ENCODE results near the gene GSE1.

The GSE1 gene

DNA sequence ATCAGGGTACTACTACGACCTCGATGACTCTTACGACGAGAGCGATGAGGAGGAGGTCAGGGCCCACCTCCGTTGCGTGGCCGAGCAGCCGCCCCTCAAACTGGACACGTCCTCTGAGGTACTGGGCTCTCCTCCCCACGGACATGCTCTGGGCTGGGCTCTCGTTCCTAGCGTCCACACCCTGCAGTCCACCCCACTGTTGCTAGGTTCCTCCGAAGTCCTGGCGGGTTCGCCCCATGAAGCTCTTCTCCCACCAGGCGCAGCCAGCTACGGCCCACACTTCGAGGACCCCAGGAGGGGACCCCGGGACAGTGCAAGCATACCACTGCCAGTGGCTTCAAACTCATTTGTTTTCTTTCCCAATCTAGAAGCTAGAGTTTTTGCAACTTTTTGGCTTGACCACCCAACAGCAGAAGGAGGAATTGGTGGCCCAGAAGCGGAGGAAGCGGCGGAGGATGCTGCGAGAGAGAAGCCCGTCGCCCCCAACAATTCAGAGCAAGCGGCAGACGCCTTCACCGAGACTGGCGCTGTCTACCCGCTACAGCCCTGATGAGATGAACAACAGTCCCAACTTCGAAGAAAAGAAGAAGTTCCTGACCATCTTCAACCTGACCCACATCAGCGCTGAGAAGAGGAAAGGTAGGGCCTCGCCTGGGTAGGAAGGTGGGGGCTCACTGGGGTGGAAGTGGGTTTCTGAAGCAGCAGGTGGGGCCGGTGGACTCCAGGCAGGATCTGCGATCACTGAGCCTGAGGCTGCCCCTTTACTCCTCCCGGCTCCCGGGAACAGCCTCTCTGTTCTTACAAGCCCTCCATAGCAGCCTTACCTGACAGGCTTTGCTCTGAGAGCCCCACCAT, 50.1 kb downstream of the GSE1 start:
- DNase-seq: no peak

DNA sequence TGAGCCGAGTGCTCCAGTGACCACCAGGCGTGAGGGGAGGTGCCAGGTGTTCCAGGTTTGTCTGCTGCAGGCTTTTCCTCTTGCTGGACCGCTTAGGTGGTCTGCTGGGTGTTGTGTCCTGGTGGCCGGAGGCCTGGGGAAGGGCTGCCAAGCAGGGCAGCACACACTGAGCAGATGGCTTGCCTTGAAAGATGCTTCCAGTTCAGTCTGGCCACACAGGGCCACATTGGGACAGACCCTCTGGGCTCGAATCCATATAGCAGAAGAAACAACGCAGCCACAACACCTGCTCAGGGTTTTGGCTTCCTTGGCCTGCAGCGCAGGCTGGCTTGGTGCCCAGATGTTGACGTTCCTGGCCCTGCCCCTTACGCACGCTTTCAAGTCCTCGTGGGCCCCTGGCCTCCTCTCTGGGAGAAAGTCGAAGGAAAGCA, 50.8 kb downstream of the GSE1 start:
- DNase-seq: no peak

DNA sequence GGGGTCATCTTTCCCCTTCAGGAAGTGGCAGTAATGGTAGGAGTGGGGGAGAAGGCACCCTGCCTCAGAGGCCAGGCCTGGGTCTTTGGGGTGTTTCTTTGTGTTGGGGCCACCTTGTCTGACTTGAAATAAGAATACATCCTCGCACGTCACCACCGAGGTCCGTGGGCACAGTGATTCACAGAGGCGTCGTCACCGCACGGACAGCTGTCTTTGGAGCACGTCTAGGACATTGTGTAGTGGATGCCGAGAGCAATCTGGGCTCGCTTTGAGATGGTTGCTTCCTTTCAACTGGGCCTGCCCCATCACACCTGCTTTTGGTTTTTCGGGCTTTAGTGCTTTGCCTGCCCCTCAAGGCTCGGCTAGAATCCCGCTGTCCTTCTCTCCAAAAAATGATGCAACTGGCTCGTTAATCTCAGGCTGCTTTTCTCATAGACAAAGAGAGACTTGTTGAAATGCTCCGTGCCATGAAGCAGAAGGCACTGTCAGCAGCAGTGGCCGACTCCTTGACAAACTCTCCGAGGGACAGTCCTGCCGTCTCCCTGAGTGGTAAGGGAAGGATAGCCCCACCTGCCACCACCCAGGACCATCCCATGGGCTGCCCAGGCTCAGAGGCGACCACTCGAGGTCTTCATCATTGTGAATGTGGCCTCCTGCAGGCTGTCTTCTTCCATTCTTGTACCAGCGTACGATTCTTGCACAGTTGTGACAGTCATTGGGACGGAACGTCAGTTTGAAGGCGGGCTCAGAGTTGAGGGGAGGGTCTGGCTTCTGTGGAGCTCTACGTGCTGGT, 51.7 kb downstream of the GSE1 start:
- no peak for DNase-seq

DNA sequence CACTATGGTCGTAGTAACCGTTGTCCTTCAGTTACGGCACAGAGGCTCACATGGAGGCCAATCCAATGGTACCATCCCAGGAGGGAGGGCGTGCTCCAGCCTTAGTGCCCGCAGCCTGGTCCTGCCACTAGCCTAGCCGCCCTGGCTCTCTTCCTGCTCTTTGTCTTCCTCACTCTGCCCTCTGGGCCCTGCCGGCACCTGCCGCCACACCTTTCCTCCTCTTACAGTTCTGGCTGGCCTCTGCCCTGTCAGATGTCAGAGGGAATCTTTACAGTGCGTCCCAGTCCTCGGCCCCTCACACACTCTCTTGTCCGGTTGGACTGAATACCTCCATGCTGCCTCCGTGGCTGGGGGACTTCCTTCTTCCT, 52.2 kb downstream of the GSE1 start:
- no peak for DNase-seq

GRCh38 chr16:85665929-85666328, 52.8 kb downstream of the GSE1 start:
- no peak for DNase-seq

GRCh38 chr16:85667261-85667660, 54.1 kb downstream of the GSE1 start:
- no peak for DNase-seq

DNA sequence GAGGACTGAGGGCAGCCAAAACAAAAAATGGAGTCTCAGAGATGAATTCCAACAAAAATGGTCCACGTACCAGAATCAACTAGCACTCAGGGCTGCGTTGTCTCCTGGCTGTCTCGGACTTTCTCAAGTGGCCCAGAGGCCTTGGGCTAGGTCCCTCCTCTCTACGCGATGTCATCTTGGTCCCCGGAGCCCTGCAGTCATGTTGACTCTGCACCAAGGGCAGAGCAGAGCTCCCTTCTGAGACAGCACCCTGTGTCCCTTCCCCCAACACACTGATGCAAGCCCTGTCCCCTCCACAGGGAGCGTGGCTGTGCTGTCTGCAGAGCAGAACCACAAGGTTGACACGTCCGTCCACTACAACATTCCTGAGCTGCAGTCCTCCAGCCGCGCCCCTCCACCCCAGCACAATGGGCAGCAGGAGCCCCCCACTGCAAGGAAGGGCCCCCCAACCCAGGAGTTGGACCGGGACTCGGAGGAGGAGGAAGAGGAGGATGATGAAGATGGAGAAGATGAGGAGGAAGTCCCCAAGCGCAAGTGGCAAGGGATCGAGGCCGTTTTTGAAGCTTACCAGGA, 54.8 kb downstream of the GSE1 start:
- no peak for DNase-seq

DNA sequence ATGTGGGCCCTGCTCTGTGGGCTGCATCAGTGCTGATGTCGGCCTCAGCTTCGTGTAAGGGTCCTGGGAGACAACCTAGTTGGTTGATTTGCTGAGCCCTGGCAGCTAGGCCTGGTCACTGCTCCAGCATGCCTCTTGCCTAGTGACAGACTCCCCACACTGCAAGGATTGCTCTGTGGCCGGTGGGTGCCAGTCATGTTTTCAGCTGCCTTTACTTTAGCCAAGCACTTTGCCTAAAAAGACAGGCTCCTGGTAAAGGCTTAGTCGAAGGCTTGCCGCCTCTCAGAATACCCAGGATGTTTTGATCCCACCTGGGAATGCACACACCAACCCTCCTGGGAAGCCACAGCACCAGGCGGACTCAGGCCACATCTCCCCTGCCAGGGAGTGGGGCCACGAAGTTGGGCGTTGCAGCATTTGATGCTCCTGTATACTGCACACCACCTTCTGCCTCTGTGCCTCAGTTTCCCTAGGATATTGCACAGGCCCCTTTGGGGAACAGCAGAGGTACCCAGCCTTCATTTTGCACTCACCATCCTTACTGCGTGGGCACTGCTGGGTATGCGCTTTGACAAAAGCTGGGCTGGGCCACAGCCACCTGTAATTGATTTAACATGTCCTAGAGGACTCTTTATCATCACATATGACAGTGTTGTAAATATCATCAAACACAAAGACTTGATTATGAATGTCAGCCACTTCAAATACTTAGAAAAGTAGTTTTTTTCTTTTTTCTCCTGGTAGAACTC, 55.7 kb downstream of the GSE1 start:
- no peak for DNase-seq

DNA sequence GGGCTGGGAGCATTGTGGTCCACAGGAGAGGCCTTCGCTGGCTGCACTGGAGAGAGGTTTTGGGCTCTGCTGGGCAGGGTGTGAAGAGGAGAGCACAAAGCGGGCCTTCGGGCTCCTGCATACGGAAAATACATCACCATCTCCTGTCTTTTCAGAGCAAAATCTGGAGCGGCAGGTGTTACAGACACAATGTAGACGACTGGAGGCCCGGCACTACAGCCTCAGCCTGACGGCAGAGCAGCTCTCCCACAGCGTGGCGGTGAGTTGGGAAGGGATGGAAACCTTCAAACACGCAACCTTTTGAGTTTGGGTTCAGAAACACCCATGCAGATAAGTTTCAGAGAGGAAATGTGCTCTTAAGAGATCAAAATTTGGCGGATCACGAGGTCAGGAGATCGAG, 57.7 kb downstream of the GSE1 start:
- no peak for DNase-seq

DNA sequence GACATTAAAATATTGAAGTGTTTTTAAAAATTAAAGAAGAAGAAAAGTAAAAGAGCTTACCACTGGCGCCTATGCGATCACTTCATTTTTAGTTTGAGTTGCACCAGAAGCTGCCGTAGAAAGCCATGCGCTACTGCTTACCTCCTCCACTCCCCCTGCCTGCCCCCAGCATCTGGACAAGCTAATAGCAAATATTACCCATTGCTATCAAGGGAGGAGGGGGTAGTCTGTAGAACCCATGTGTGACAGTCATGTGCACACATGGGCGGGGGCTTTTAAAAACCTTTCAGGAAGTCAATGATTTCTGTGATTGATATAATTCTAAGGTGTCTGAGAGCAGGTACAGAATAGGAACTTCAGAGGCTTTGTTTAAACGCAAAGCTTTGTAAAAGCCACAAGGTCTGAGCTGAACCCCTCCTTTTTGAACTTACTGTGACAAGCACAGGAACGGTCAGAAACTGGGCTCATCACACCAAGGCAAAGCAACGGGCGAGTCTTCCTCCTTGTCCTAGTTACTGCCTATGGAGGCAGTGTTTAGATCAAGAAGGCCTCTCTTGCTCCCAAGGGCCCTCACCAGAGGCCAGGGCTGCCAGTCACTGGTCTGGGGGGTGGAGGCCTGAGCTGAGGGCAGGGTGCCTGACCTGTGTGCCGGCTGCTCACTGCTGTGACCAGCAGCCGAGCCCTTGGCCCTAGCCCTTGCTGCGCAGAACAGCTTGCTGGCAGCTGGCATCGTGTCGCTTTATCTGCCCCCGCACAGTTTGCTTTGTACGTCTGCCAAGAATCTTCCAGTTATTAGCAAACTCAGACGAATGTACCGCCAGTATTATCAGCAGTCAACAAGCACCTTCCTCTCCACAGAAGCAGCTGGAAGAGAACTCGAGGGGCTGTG, 60.7 kb downstream of the GSE1 start:
- no peak for DNase-seq

DNA sequence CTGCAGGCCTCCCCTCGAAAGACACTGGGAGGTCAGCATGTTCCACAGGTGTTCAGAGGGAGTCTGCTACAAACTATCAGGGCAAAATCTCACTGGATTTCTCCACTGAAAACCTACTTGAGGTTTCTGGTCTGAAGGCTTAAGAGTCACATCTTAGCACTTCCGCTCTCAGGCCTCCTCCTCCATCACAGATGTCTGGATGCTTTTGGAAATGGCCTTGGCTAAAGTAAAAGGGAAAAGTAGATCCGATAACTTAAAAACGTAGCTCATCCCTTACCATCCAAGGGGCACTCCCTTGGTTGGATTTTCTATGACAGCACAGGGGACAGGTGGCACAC, 61.3 kb downstream of the GSE1 start:
- no peak for DNase-seq

- no peak for DNase-seq
These were observed 61.7 kb downstream of the GSE1 start for GRCh38 chr16:85674828-85675227.

GRCh38 chr16:85675251-85675874, 62.2 kb downstream of the GSE1 start:
- DNase-seq: peak; percentile 35

DNA sequence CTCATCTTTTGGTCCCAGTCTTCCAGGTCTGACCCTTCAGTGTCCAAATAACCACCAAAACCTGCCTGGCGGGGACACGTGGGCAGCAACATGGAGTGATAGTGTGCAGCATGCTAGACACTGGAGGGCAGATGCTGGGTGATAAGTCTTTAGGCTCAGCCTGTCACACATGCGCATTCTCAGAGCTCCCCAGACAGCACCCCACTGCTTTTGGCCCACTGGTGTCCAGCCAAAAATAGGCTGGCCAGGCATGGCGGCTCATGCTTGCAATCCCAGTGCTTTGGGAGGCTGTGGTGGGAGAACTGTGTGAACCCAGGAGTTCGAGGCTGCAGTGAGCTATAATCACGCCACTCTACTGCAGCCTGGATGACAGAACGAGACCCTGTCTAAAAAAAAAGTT, 63.3 kb downstream of the GSE1 start:
- no peak for DNase-seq

DNA sequence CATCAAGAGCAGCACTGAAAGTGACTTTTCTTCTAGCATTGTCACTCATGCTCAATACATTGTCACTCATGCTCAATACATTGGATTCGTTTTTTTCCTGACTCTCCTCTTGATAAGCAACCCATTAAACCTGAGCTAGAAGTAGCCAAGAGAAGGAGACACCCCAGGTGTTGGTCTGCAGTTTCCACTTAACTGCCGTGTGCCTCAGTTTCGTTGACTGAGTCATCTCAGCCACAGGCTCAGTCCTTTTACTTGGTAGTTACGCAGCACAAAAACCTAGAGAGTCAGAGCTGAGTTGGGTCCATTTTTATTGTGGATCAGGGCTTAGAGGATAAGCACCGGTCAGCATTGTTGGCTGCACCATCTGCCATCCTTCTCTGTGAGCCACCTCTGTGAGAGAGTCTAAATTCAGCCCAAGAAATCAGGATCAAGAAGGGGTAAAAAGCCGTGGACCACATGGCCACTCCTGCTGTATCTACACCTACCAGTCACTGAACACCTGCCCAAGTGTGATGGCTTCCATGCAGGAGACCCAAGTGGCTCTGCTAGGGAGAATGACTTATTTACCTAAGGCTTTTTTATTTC, 64.4 kb downstream of the GSE1 start:
- DNase-seq: no peak

- DNase-seq: no peak
These were observed 64.9 kb downstream of the GSE1 start for GRCh38 chr16:85678016-85678415.

DNA sequence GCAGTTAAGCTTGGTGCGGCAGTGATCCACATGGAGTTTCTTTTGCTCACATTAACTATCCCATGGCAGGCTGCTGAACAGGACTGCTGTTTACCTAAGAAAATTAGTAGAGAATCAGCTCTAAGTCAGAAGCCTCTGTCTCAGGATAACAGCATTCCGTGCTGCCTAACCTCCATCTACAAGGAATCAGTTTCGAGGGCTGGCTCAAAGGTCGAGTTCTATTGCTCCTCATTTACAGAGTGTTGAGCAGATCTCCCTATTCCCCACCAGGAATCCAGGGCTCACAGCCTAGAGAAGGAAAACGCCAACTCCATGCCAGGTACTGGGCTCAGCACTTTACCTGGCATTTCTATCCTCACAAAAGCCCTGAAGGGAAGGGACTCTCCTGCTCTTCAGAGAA, 65.7 kb downstream of the GSE1 start:
- no peak for DNase-seq

DNA sequence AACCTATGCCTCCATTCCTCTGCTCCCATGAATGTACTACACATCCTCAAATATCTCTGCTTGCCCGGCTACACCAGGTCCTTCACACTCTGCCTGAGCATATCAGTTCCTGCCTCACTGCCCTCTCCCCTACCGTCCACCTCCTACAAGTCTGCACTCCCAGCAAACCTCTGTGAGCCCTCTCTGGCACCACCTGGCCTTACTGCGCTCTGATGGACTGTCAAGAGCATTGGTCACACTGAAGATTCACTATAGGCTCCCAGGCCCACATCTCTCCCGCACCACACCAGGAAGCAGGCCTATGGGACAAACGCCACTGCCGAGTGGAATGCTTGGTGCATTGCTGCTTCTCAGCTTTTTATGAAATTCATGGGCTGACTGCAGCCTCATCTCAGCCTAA, 66.7 kb downstream of the GSE1 start:
- DNase-seq: no peak

GRCh38 chr16:85680352-85680944, 67.3 kb downstream of the GSE1 start:
- no peak for DNase-seq

DNA sequence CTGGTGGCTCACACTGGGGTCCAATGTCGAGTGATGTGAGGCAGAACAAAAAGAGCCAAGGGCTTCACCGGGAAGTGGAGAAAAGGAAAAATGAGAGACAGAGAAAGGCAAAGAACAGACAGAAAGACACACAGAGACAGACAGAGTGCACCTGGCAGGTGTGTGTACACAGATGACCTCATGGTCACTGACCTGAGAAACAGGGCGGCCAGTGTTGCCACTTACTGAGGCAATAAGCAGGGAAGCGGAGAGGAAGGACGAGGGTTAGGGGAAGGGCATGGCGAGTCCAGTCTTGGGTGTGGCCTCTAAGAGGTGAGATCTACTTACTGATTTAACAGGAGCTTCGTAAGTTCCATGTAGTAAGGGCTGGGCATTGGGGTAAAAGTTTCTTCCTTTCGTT, 68.1 kb downstream of the GSE1 start:
- no peak for DNase-seq

DNA sequence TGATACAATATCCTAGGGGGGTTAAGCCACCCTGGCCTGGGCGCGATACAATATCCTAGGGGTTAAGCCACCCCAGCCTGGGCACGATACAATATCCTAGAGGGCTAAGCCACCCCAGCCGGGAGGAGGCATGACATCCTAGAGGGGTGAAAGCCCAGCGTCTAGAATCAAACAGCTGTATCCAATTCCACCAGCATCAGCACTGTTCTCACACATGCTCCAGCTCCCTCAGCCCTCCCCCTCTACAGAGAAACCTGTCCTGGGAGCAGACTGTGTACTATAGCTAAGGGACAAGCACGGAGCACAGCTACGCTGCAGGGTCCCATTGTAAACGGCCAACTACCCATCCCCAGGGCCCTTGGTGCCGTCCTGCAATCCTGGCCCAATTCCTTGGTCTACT, 69.4 kb downstream of the GSE1 start:
- no peak for DNase-seq

All from inflammatory macrophage treated with lipopolysaccharide for 4 hours (primary cell).